GM21737 (cell line): ENCODE data around the gene CHRNB2.

ENCODE experiments used
- ATAC-seq: cut with Tn5 transposase; IDR thresholded peaks from one replicate; pipeline ENCODE4 v1.9.1; 2021; ENCODE audit warnings: mild to moderate bottlenecking, moderate library complexity; ENCODE audit not compliant: unreplicated experiment

CHRNB2 gene

DNA sequence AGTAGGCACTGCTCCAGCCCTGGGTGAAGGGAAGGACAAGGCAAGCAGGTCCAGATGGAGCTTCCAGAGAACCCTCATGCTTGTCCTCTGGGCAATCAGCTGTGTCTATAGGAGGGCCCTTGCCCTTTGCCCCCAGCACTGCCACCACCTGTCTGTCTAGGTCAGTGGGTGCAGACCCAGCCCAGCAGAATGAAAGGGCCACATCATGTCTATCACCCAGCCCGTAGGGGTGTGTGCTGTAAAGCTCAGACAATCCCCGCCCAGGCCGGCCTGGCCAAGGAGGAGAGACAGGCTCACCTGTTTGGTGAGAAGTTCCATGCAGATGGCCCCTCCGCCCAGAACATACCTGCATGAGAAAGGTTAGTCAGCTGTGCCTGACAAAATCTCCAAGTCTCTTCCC, 16.1 kb upstream of the CHRNB2 start:
- no peak for ATAC-seq

DNA sequence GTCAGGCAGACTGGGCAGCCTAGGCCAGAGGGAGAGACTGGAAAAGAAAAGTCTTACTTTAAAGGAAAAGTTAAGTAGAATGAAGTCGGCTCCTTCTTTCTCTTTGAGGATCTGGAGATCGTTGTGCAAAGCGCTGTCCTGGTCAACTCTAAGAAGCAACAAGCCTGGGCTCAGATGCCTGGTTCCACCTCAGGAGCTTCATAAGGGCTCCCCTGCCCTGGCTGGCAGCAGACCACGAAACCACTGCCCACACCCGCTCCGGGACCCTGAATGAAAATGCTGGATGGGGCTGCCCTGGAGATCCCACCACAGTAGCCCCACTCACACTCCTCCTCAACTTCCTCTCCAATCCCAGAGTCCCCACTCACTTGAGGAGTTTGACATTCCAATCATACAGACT, 15.5 kb upstream of the CHRNB2 start:
- no peak for ATAC-seq

DNA sequence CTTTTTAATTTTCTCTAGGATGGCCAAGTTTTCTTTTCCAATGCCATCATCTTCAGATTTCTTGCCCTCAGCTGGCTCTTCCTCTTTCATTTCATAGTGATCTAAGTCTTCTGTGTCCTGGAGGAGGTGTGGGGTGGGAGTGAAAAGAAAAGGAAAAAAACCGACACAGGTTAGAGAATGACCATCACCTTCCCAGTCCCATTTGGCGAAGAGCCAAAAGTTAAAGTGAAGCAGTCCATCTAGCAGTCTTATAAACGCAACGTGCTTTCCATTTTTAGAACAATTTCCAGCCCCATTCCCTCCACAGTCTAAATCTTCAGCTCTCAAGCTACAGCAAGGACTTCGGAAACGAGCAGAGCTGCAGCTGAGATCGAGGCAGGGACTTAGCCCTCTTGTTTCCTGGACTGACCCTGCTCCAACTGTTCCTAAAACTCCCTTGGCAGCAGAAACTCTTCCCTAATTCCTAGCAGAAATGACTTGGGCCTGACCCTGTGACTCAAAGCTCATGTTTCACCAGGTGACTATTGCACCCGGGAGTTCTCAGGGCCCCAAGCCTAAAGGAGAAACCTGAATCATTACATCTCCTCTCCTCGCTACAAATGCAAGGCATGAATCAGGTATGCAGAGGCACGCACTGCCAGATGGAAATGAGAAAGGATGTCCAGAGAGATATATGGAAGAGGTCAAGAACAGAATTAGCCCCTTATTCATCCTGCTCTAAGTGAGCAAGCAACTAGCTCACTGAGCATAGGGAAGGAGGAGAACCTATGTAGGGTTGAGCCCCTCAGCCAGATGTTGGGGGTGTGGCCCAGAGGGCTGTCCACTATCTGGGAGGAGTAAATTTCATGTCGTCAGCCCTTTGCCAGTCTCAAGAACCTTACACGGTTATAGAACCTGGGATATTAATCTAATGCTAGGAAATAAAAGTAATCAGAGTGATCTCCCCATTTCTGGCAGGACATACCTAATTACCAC, 14.2 kb upstream of the CHRNB2 start:
- ATAC-seq = no peak

DNA sequence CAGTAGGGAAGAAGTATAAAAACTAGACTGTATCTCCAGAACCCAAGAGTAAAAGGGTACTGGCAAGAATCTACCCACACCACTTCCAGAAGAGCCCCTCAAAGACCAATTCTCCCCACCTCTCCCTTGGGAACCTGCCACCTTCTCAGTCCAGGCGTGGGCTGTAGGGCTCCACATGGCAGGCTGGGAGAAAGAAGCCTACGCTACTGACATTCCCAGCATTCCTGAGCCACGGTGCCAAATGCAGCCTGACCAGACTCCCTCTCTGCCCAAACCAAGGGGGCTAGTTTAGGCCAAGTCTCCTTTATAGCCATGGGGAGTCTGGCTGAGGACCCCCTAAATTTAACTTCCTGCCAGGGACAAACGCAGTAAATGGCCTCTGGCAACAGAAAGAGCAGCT, 11.2 kb upstream of the CHRNB2 start:
- ATAC-seq = no peak

DNA sequence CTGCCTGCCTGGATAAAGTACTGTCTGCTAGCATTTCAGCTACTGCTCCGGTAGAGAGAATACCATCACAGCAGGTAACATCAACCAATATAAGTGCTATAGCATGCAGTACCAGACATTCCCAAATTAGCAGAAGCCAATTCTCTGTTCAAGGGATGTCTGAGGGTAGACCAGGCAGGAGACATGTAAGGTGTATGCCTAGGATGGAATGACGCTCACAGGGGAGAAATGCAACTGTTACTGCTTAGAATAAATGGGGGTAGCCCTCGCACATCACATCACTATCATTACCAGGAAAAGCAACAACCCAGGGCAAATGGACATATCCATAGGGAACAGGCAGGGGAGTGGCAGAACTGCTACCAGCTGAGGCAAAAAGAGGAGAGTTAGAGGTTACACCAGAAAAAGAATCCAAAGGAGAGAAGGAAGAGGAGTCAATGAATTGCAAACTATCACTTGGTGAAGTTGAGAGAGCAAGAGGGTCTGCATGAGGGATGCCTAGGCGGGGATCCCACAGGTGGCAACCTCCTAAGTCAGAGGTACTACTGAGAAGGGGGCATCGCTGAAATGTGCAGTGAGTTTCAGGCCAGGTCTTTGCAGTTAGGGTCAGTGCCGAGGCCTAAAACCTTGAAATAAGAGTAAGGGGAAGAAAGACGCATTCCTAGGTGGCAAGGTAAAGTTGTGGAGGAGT, 10.2 kb upstream of the CHRNB2 start:
- ATAC-seq = no peak

DNA sequence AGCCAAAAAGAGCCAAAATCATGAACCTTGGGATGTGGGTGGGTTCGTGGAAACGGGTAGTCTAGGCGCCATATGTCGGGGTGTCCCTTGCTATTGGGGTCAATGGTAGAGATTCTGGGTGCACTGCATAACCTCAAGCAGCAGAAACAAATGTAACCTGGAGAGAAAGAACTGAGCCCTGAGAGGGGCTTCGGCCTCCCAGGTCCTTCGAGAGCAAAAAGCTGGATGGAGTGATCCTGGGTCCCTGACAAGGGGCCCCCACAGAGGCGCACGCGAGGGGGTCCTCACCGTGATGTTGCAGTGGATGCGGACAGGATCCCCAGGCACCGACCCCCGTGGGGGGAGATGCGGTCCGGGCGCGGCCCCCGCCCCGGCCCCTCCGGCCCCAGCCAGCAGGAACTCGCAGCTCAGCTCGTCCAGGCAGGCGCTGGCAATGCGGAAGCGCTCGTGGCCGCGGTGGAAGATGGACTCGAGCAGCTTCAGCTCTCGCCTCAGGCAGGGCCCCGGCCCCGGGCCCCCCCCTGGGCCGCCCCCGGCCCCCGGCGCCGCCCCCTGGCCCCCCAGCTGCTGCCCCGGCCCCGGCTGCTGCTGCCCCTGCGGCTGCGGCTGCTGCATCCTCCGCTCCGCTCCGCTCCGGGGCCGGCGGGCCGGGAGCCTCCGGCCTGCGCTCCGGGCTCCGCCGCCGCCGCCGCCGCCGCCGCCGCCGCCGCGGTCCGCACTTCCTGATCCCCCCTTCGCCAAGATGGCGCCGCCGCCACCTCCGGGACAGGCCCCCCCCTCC, 9.4 kb upstream of the CHRNB2 start, which contains the start of gene UBE2Q1:
UBE2Q1 (minus strand) TSS at position 724 of the 781 bp plus-strand sequence; CDS start at position 615, 109 bp downstream.
- no peak for ATAC-seq

DNA sequence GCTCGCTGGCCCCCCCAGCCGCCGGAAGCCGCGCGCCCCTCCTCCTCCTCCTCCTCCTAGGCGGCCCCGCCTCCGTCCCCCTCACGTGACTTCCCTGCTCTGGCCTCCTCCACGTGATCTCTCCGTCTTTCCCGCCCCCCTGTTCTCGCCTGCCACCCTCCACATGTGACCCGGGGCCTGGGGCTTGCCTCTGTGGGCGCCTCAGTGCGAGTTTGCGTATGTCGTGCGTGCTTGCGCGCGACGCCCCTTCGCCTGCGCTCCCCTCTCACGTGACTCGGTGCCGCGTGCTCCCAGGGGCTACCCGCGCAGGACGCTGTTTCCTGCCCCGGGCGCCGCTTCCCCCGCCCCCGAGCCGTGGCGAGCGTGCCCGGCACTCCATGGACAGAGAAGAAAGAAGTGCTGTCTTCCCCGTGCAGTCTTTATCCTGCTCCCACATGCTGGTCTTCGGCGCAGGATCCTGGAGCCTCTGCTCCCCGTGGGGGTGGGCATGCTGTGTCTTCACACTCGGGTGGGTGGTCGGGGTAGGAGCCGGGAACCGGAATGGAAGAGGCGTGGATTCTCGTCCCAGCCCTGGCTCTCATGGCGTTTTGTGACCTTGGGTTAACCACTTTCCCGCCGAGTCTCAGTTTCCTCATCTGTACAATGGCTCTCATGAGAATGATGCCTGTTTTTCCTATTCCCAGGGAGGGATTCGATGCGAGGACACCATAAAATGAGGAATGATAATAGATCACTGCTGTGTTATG, 8.7 kb upstream of the CHRNB2 start:
- peak; percentile 87 for ATAC-seq

DNA sequence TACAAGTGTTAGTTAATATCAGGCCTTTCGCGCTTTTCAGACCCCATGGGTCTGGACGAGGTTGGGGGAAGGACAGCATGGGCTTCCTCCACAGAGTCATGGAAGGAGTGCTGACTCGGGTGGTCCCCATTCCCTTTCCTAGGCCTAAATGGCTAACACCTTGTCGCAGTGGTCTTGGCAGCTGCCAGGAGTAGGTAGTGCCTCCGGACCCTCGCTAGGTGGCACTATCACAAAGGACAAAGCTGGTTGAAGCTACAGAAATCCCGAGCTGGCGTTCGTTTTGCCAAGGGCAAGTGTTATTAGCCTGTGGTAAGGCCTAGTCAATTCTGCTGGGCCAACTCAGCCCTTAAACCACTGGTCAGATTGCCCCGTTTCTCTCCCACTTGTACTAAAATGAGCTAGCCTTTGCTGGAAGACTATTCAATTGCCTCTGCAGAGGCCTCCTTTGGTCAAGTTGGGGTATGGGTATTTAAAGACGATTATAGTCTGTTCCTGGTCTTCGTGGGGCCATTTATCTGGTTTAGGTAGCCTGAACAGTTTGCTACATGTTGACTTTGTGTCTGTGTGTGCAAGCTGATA, 8.0 kb upstream of the CHRNB2 start:
- ATAC-seq = peak; percentile 43

DNA sequence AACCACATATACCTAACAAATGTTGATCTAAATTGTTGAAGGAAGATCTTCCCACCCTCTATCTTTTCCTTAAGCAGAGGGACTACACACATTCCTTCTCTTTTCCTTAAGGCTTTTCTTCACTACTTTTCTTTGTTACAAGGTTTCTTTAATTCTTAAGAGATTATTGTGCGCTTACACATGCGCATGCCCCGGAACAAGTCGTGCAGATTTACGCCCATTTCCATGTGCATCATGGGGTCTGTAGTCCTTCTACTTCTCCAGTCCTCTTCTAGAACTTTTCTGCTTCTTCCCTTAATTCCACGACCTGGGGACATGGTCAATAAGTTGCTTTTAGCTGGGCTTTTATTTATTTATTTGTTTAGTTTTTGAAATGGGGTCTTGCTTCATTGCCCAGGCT, 1.7 kb upstream of the CHRNB2 start:
- no peak for ATAC-seq

DNA sequence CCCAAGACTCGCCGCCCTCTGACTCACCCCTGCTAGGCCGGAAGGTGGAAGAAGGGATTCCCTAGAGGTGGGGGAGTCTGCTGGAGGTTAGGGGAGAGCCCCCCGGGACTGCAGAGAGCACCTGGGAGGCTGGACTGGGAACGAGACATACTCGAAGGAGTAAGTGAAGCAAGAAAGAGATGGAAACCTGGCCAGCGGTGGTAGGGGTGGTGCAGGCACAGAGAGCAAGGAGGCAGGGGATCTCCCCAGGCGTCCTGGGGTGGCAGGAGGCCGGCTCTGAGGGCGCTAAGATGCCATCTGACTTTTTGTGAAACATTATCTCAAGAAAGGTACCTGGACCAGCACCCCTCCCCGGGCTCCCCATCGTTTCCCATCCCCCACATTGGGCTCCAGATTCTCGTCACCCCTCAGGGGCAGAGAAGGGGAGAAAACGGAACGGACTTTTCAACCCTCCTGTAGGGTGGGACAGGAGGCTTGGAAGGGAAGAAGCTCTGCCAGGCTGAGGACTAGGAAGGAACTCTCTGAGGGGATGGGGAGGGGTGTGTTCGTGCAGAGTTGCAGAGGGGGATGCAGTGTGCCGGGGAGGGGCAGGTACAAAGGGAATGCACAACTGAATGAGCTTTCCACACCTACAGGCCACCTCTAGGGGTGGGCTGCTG, 708 bp downstream of the CHRNB2 start:
- ATAC-seq = no peak

DNA sequence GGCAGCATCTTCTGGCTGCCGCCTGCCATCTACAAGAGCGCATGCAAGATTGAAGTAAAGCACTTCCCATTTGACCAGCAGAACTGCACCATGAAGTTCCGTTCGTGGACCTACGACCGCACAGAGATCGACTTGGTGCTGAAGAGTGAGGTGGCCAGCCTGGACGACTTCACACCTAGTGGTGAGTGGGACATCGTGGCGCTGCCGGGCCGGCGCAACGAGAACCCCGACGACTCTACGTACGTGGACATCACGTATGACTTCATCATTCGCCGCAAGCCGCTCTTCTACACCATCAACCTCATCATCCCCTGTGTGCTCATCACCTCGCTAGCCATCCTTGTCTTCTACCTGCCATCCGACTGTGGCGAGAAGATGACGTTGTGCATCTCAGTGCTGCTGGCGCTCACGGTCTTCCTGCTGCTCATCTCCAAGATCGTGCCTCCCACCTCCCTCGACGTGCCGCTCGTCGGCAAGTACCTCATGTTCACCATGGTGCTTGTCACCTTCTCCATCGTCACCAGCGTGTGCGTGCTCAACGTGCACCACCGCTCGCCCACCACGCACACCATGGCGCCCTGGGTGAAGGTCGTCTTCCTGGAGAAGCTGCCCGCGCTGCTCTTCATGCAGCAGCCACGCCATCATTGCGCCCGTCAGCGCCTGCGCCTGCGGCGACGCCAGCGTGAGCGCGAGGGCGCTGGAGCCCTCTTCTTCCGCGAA, 3.8 kb downstream of the CHRNB2 start:
- ATAC-seq = no peak

DNA sequence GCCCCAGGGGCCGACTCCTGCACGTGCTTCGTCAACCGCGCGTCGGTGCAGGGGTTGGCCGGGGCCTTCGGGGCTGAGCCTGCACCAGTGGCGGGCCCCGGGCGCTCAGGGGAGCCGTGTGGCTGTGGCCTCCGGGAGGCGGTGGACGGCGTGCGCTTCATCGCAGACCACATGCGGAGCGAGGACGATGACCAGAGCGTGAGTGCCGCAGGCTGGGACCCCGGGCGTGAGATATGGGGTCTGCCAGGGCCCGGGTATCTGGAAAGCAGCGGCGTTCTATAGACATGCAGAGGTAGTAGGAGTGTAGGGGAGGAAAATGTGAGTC, 4.3 kb downstream of the CHRNB2 start:
- ATAC-seq = no peak

DNA sequence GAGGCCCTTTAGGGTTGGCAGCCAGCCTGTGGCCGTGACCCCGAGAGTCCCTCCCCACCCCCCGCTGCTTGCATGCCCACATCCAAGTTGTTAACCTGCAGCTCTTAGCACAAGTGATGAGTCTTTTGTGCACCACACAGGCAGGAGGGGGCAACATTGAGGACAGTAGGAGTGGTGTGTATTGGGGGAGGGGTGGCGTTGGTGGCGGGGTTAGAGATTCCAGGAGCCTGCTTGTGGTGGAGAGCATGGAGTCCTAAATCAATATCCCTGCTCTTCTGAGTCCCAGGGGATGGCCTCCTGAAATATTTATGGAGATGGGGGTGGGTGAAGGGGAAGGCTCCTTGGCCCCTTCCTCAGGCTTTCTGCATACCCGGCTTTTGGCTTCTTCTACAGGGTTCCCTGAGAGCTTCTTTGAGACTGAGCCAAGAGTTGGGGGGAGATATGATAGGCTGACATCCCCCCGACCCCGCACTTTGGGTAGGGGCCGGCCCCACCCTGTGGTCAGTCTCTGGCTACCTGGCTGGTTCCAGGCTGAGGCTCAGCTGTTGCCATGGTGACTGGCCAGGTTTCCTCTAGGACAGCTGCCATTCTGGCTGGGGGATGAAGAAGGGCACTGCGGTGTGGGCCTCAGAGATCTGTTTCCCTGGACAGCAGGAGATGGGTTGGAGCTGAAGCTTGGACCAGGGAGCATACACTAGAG, 5.0 kb downstream of the CHRNB2 start:
- ATAC-seq = no peak

DNA sequence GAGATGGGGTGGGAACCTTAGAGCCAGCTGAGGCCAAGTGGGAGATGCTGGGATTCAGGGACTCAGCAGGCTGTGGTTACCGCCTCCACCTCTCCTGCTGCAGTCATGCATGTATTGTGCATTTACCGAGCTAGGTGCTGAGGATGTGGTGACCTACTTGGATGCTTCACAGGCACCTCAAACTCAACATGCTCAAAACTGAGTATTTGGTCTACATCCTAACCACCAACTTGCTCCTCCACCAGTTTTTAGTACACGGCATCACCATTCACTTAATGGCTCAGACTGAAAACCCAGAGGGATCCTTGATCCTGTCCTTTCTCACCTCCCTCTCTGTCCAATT, 5.6 kb downstream of the CHRNB2 start:
- no peak for ATAC-seq

DNA sequence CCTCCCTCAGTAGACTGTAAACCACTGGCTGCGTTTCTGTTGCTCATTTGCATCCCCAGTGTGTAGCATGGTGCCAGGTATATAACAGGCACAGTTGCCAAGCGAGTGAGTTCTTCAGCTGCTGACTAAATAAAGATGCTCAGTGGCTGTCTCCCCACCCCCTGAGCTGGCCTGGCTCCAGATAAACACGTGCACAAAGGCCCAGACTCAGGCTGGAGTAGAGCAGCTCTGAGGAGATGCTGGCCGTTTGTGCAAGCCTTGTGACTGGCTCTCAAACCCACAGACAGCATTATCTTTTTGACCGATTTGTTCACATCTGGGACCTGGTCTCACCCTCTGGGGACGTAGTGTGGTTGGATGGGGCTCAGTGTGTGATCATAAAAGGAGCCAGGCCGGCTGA, 7.1 kb downstream of the CHRNB2 start:
- ATAC-seq = no peak

DNA sequence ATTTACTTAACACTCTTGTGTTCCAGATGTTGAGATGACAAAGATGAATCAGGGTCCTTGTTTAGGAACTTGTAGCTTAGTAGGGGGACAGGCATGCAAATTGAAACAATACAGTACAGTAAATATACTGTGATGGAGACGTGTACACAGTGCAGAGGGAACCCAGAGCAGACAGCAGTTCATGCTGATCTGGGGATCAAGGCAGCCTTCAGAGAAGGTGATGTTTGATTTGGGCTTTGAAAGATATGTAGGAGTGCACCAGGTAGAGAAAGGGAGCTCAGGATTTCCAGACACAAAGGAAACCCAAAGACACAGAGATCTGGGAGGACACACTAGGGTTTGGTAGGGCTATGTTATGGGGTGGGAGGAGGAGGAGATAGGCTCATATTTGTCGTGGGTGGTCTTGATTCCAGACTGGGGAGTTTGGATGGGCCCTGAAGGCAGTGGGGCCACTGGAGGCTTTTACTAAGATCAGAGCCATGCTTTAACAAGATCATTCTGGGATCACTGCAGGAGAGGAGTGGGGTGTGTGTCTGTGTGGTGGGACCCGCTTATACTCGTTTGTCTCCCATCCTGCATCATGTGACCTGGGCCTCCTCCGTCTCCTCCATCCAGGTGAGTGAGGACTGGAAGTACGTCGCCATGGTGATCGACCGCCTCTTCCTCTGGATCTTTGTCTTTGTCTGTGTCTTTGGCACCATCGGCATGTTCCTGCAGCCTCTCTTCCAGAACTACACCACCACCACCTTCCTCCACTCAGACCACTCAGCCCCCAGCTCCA, 7.8 kb downstream of the CHRNB2 start:
- no peak for ATAC-seq

DNA sequence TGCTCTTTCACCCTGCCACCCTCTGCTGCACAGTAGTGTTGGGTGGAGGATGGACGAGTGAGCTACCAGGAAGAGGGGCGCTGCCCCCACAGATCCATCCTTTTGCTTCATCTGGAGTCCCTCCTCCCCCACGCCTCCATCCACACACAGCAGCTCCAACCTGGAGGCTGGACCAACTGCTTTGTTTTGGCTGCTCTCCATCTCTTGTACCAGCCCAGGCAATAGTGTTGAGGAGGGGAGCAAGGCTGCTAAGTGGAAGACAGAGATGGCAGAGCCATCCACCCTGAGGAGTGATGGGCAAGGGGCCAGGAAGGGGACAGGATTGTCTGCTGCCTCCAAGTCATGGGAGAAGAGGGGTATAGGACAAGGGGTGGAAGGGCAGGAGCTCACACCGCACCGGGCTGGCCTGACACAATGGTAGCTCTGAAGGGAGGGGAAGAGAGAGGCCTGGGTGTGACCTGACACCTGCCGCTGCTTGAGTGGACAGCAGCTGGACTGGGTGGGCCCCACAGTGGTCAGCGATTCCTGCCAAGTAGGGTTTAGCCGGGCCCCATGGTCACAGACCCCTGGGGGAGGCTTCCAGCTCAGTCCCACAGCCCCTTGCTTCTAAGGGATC, 8.5 kb downstream of the CHRNB2 start:
- no peak for ATAC-seq
